SHP77 treated with DMSO at 0.1 percent for 48 hours (cell line): ENCODE data around the gene MAPRE2.
"Not testable (repeated sequence)": the region's sequence is repeated elsewhere in the genome, so short reads cannot be mapped to it uniquely, and the experiment has no call there.

Experiments
- DNase-seq: peaks from one replicate; lab custom pipeline; 2025; lab: John Stamatoyannopoulos, UW

MAPRE2 gene

GRCh38 chr18:35091841-35092240 is 50.6 kb downstream of the MAPRE2 start:
- no peak for DNase-seq

GRCh38 chr18:35095983-35096676 is 54.9 kb downstream of the MAPRE2 start:
- DNase-seq: no peak

DNA sequence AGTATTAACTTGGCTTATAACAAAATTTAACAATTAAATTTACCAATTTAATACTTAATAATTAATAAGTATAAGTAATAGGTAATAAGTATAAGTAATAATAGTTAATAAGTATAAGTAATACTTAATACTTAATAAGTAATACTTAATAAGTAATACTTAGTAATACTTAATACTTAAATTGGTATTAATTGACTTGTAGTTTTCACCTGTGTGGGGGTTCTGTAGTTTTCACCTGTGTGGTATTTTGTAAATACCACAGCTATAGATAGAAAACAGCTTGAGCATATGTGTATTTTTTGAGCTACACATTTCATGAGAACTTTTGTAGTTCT is 55.4 kb downstream of the MAPRE2 start:
- no peak for DNase-seq

- no peak for DNase-seq
Measured at GRCh38 chr18:35097195-35097594, 56.0 kb downstream of the MAPRE2 start.

DNA sequence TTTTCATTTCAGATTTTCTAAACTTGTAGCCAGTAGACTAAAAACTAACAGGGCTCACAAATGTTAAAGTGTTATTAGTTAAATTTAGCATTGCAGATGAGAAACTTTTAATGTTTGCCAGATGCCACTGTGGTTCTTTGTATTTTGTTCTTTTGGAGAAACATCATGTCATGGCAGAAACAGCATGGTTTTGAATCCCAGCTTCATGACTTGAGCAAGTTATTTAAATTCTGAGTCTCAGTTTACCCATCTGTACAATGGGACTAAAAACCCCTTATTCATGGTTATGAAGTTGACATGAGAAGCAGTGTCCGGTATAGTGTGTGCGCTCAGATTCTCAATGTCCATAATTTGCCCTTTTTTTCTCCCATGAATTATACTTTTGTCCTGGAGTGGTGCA is 56.5 kb downstream of the MAPRE2 start:
- DNase-seq: no peak

GRCh38 chr18:35099911-35100310 is 58.7 kb downstream of the MAPRE2 start:
- no peak for DNase-seq

GRCh38 chr18:35104391-35105051 is 63.3 kb downstream of the MAPRE2 start:
- DNase-seq: no peak

DNA sequence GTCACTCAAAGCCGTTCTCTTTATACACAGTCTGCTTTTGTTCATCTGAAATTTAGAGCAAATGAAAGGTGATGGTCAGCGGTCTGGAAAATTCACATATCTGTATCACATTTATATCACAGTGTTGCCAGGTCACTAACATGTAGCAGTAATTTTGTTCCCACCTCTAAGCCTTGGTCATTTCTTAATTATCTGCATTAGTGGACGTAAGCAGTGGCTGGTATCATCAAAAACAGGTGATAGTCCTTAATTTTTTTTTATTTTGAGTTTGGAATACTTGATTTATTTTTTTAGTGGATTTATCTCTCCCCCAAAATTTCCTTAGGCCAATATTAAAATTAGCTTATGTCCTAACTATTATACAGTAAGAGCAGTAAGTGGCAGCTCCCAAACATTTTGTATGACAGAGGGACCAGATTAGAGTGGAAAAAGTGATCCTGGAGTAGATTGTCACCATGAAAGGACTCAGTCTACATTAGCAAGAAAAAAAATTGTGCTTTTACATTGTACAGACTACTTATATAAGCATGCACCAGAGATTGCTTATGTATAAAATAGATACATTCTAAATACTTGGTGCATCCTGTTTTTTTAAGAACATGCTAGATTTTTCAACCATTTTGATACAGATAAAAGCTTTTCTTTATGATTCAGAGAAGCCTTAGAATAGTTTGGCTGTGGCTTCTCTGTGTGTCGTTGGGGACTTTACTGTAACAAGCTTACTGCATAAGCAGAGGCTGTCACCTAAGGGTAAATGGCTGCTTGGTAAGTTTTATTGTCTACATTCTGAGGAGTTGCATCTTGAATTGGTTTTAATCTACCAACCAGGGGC is 65.0 kb downstream of the MAPRE2 start:
- DNase-seq: no peak

- DNase-seq: no peak
Measured at GRCh38 chr18:35106845-35107148, 65.6 kb downstream of the MAPRE2 start.

GRCh38 chr18:35107216-35107615 is 66.0 kb downstream of the MAPRE2 start:
- DNase-seq: no peak

DNA sequence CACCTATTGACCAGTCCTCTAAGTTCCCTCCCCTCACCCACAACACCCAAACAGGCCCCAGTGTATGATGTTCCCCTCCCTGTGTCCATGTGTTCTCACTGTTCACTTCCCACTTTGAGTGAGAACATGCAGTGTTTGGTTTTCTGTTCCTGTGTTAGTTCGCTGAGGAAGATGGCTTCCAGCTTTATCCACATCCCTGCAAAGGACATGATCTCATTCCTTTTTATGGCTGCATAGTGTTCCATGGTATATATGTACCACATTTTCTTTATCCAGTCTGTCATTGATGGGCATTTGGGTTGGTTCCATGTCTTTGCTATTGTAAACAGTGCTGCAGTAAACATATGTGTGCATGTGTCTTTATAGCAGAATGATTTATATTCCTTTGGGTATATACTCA is 66.9 kb downstream of the MAPRE2 start:
- not testable (repeated sequence) for DNase-seq

DNA sequence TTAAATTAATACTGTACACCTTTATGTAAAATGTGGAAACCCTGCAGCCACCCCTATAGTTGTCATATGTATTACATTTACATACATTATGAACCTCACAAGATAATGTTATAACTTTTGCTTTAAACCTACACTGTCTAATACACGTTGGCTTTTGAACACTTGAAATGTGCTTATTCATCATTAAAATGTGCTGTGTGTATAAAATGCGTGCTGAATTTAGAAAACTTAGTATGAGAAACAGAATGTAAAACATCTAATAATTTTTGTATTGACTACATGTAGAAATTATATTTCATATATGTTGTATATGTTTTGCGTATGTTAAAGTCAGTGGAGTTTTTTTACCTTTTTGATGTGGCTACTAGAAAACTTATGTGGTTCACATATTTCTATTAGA is 68.8 kb downstream of the MAPRE2 start:
- no peak for DNase-seq

DNA sequence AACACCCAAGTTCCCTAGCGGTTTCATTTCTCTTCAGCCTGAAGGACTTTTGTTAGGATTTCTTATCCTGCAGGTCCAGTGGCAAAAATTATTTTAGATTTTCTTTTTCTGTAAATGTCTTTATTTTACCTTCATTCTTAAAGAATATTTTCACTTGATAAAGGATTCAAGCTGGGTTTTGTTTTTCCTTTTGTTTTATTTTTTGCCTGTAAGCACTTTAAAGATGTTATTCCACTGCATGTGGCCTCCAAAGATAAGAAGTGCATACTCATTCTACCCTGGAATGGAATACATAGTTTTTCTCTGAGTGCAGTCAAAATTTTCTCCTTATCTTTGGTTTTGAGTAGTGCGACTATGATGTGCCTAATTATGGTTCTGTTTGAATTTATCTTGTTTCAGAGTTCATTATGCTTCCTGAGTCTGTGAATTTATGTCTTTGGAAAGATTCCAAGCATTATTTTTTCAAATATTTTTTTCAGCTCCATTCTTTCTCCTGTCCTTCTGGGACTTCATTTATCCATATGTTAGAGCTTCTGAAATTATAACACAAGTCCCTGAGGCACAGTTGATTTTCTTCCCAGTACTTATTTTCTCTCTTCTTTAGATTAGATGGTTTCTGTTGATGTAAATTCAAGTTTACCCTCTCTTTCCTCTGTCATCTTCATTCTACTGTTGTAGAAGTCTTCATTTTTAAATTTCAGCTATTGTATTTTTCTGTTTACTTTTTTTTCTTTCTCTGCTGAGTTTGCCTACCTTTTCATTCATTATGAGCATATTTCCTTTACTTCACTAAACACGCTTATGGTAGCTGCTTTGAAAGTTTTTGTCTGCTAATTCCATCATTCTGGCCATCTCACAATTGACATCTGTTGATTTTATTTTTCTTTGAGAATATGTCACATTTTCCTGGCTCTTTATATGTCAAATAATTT is 69.6 kb downstream of the MAPRE2 start:
- DNase-seq: no peak

DNA sequence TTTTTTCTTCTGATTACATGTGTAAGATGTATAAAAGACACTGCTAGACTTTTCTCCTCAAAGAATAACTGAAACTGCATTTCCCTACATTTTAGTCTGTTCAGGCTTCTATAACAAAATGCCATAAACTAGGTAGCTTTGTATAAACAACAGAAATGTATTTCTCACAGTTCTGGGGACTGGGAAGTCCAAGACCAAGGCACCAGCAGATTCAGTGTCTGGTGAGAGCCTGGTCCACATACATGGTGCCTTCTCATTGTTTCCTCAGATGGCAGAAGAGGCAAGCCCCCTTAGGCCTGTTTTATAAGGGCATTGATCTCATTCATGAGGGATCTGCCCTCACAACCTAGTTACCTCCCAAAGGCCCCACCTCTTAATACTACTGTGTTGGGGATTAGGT is 71.5 kb downstream of the MAPRE2 start:
- no peak for DNase-seq

GRCh38 chr18:35114305-35114704 is 73.1 kb downstream of the MAPRE2 start:
- no peak for DNase-seq

DNA sequence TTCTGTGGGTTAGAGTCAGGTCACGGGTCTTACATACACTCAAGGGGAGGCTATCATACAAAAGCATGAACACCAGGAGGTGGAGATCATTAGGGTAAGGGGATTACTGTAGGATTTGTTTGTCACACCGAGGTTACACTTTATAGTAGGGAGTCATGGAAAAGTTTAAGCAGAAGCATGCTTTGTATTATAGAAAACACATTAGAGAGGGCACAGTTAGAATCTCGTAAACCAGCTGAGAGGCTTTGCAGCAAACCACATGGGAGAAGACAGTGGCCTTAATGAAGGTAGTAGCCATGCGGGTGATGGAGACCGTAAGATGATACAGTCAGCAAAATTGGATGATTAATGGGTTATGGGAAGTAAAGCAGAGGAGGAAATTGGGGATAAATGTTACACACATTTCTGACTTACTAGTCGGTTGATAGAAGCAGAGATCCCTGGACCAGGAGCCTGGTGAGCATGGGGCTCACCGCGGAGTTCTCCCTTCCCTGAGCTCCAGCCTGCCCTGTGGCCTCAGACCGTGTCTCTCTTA is 75.6 kb downstream of the MAPRE2 start:
- DNase-seq: no peak

- DNase-seq: no peak
Measured at GRCh38 chr18:35117372-35117771, 76.2 kb downstream of the MAPRE2 start.

GRCh38 chr18:35117951-35118411 is 76.8 kb downstream of the MAPRE2 start:
- DNase-seq: no peak

DNA sequence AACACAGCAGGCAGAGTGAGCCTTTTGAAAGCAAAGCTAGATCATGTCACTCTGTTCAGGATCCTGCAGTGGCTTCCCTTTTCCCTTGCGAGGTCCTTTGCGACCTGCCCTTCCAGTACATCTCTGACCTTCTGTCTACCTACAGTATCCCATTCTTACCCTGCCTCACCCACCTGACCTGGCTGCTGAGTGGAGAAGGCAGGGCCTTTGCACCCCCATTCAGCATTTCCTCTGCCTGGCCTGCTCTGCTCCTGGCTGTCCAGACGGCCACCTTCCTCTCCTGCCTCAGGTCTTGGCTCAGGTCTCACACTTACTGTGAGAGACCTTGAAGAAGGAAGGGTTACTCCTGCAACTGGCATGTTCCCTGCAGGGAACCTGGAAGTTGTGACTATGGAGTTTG is 77.4 kb downstream of the MAPRE2 start:
- no peak for DNase-seq

DNA sequence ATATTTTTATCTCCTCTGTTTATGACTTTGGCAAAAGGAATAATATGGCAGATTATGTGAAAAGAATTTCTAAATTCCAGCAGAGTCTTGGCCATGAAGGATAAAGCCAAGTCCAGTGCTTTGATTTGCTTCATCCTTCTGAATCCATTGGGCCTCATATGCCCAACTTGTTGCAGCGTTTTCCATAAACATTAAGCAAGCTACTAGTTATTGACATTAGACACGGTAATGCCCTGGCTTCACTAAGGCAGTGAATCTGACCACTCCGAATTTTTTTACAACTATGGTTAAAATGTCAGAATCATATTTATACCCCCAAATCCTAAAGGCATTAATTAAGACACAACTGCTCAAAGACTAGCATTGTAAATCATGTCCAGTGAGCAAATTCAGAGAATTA is 79.8 kb downstream of the MAPRE2 start:
- no peak for DNase-seq

DNA sequence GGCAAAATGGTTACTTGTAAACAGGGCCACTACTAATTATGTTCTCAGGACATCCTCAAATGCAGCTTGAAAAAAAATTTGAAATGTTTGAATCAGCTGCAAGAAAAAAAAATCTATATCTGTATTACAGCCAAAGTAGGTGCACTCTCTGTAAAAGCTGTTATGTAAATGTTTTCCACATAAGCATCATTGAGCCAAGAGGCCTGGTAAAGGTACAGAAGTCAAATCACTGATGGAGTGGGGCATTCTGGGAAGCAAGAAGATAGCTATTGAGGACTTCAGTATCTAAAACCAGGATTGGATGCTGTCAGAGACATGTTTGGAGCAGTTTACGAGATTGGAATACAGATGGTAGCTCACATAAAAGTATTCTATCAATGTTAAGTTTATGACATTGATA is 80.3 kb downstream of the MAPRE2 start:
- DNase-seq: no peak
